RWPE2 (cell line): ENCODE data around the gene G6PC3.

Experiments
- ATAC-seq: fragments of 200-7000 bp; cut with Tn5 transposase; 3 replicates; pipeline ENCODE4 v1.9.1; 2021; ENCODE audit warnings: low read depth
- DNase-seq: peaks from one replicate; pipeline ENCODE4 v3.0.0-alpha.2; 2020; ENCODE audit warnings: low spot score
- H3K27ac ChIP-seq: fragments of 450-650 bp; 2 replicates; pipeline ENCODE4 v1.5.1; 2017; ENCODE audit warnings: mild to moderate bottlenecking; ENCODE audit not compliant: poor library complexity, severe bottlenecking
- H3K27me3 ChIP-seq: fragments of 250-450 bp; sonication (Bioruptor Pico); 2 replicates; pipeline ENCODE4 v1.5.1; 2021; ENCODE audit warnings: mild to moderate bottlenecking, moderate library complexity; ENCODE audit not compliant: insufficient read depth, poor library complexity, severe bottlenecking
- H3K36me3 ChIP-seq: fragments of 250-450 bp; sonication (Bioruptor Pico); 2 replicates; pipeline ENCODE4 v1.5.1; 2020; ENCODE audit warnings: low read depth, mild to moderate bottlenecking, moderate library complexity
- H3K4me1 ChIP-seq: fragments of 250-450 bp; sonication (Bioruptor Pico); 2 replicates; pipeline ENCODE4 v1.5.1; 2021; ENCODE audit warnings: mild to moderate bottlenecking, moderate library complexity; ENCODE audit not compliant: insufficient read depth, poor library complexity, severe bottlenecking
- H3K4me3 ChIP-seq: fragments of 250-450 bp; sonication (Bioruptor Pico); 2 replicates; pipeline ENCODE4 v1.5.1; 2021; ENCODE audit warnings: mild to moderate bottlenecking, moderate library complexity; ENCODE audit not compliant: severe bottlenecking
- H3K9me3 ChIP-seq: fragments of 250-450 bp; sonication (Bioruptor Pico); 2 replicates; pipeline ENCODE4 v1.5.1; 2021; ENCODE audit warnings: mild to moderate bottlenecking, moderate library complexity; ENCODE audit not compliant: severe bottlenecking
- TF ChIP-seq, protein P1 (sequence below): fragments of 450-650 bp; IDR thresholded peaks from one replicate; pipeline ENCODE4 v1.5.1; 2017; ENCODE audit warnings: mild to moderate bottlenecking, moderate library complexity; ENCODE audit not compliant: poor library complexity, severe bottlenecking

The G6PC3 gene

DNA sequence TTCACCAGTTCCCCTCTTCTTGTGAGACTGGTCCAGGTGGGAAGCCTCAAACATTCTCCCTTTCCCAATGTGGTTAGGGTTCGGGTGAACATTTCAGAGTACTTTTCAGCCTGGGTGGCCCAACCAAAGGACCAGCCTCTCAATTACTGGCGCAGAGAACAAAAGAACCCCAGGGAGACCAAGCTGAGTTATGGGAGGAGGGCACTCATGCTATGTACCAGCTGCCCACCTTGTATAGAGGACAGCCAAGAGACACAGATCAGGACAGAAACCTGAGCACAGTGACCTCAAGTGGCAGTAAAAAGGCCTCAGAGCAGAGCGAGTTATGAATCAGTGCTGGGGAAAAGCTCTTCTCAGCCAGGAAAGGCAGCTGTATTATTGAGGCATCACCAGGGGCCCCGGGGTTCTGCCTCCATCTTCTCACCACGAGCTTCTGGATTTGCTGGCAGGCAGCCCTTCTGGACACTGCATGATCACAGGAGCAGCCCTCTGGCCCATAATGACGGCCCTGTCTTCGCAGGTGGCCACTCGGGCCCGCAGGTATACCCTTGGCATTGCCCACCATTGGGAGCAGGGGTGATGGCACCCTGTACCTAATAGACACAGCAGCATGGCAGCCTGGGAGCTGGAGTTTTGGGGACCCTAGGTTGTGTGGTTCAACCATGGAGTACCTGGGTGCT is 3.8 kb downstream of the G6PC3 start:
- no peak for DNase-seq
- Histone ChIP-seq H3K36me3 (peaks cover 36% of the 10 kb centered on the region), H3K4me3 (no peak overlapping the region), H3K4me1 (peaks cover 4% of the 10 kb centered on the region), H3K9me3 (no peaks in the 10 kb centered on the region), H3K27me3 (no peaks in the 10 kb centered on the region), H3K27ac (no peak overlapping the region)
- ATAC-seq: no peak
- TF ChIP-seq, protein P1, sequence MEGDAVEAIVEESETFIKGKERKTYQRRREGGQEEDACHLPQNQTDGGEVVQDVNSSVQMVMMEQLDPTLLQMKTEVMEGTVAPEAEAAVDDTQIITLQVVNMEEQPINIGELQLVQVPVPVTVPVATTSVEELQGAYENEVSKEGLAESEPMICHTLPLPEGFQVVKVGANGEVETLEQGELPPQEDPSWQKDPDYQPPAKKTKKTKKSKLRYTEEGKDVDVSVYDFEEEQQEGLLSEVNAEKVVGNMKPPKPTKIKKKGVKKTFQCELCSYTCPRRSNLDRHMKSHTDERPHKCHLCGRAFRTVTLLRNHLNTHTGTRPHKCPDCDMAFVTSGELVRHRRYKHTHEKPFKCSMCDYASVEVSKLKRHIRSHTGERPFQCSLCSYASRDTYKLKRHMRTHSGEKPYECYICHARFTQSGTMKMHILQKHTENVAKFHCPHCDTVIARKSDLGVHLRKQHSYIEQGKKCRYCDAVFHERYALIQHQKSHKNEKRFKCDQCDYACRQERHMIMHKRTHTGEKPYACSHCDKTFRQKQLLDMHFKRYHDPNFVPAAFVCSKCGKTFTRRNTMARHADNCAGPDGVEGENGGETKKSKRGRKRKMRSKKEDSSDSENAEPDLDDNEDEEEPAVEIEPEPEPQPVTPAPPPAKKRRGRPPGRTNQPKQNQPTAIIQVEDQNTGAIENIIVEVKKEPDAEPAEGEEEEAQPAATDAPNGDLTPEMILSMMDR: no peak

GRCh38 chr17:44074911-44075285 is 4.4 kb downstream of the G6PC3 start:
- Histone ChIP-seq H3K4me3 (no peak overlapping the region), H3K36me3 (peaks cover 36% of the 10 kb centered on the region), H3K4me1 (peaks cover 3% of the 10 kb centered on the region), H3K27ac (no peak overlapping the region), H3K27me3 (no peaks in the 10 kb centered on the region), H3K9me3 (no peaks in the 10 kb centered on the region)
- ATAC-seq: no peak
- no peak for DNase-seq
- TF ChIP-seq, protein P1: no peak

DNA sequence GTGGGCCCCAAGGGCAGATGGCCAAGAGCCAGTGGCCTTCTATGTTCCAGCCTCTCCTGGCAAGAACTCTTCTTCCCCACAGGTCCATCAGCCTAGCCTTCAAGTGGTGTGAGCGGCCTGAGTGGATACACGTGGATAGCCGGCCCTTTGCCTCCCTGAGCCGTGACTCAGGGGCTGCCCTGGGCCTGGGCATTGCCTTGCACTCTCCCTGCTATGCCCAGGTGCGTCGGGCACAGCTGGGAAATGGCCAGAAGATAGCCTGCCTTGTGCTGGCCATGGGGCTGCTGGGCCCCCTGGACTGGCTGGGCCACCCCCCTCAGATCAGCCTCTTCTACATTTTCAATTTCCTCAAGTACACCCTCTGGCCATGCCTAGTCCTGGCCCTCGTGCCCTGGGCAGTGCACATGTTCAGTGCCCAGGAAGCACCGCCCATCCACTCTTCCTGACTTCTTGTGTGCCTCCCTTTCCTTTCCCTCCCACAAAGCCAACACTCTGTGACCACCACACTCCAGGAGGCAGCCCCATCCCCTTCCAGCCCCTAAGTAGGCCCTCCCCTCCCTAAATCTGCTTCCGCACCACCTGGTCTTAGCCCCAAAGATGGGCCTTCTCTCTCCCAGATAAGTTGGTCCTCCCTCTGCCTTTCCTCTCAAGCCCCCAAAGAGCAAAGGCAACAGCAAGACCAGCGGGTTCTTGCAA is 5.2 kb downstream of the G6PC3 start:
- H3K9me3 ChIP-seq: no peaks in the 10 kb centered on the region
- ATAC-seq (no peak), DNase-seq (no peak)
- no peak overlapping the region for H3K4me3 ChIP-seq
- no peak overlapping the region for H3K27ac ChIP-seq
- TF ChIP-seq, protein P1: no peak
- no peaks in the 10 kb centered on the region for H3K27me3 ChIP-seq
- H3K4me1 ChIP-seq: no peaks in the 10 kb centered on the region
- H3K36me3 ChIP-seq: peaks cover 36% of the 10 kb centered on the region

DNA sequence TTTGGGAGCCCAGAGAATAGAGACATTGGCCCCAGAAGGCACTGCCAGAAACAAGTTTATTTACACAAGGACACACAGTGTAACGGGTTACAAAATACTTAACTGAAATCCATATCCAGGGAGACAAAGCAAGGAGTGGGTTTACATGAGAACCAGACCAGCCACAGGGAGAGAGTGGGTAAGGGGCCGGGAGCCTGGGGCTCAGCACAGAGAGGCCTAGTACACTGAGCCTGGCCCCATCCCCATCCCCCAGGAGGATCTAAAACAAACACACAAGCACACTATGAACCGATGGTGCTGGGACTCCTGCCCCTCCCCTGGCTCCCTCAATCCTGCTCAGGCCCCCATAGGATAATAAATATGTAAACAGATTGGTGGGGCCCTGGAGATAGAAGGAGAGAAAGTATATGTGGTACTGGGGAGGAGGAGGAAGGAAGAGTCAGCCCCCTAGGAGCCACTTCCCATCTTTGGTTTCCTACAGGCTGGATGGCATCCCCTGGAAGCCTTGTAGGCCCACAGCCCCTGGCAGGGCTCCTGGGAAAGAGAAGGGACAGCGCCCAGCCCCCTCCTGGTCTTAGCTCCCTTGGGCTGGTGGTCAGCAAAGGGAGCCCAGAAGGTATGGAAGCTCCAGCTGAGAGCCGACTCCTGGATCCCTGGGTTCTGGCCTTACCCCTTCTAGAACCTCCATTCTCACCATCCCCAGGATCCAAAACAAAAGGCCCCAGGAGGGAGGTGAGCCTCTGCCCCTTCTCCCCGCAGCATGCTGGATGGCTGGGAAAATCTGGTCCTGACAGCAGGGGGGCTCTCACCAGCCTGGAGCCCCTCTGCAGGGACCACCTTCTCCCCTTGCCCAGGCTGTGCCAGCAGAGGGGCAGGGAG is 6.4 kb downstream of the G6PC3 start:
- Histone ChIP-seq H3K27me3 (no peaks in the 10 kb centered on the region), H3K36me3 (peaks cover 36% of the 10 kb centered on the region), H3K4me1 (no peaks in the 10 kb centered on the region), H3K9me3 (no peaks in the 10 kb centered on the region), H3K4me3 (no peak overlapping the region), H3K27ac (no peak overlapping the region)
- no peak for DNase-seq
- TF ChIP-seq, protein P1: no peak
- ATAC-seq: no peak
